HG03060 (cell line): ENCODE measurements around the gene FADS1.

Source experiments
- ATAC-seq: cut with Tn5 transposase; IDR thresholded peaks from one replicate; pipeline ENCODE4 v1.9.1; 2021; ENCODE audit warnings: low read depth, moderate number of reproducible peaks; ENCODE audit not compliant: unreplicated experiment

FADS1 gene

DNA sequence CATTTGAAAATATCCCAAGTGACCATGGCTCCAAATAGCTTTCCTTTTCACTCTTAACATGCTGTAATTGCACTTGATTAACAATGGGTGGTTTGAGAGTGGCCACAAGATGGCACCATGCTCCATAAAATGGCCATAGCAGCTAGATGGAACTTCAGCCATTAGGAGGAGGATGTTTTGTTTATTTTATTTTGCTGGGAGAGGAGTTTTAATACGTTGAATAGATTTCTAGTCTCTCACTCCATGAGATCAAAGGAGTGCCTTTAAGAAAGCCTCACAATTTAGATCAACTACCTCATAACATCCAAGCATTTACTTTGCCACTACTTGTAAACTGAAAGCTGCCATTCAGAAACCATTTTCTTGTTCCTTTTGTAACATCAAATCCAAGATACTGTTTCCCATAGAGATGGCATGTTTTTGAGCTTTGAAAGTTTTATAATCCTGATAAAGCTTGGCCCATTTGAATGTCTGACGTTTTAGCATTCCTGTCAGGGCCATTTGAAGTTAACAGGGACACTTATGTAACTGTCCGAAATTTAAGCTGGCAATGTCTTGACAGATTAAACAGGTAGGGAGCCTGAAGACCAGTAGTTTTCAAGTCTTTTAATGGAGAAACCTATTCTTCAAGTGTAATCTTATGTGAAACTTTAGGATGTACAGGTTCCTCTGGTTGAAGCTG is 19.4 kb downstream of the FADS1 start:
- no peak for ATAC-seq

DNA sequence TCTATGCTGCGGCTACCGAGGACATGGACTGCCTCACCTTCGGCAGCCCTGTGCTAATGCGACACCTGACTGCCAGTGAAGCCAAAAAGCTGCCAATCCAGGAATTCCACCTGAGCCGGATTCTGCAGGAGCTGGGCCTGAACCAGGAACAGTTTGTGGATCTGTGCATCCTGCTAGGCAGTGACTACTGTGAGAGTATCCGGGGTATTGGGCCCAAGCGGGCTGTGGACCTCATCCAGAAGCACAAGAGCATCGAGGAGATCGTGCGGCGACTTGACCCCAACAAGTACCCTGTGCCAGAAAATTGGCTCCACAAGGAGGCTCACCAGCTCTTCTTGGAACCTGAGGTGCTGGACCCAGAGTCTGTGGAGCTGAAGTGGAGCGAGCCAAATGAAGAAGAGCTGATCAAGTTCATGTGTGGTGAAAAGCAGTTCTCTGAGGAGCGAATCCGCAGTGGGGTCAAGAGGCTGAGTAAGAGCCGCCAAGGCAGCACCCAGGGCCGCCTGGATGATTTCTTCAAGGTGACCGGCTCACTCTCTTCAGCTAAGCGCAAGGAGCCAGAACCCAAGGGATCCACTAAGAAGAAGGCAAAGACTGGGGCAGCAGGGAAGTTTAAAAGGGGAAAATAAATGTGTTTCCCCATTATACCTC is 20.8 kb downstream of the FADS1 start:
- no peak for ATAC-seq

DNA sequence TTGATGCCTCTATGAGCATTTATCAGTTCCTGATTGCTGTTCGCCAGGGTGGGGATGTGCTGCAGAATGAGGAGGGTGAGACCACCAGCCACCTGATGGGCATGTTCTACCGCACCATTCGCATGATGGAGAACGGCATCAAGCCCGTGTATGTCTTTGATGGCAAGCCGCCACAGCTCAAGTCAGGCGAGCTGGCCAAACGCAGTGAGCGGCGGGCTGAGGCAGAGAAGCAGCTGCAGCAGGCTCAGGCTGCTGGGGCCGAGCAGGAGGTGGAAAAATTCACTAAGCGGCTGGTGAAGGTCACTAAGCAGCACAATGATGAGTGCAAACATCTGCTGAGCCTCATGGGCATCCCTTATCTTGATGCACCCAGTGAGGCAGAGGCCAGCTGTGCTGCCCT is 21.3 kb downstream of the FADS1 start:
- ATAC-seq: no peak

DNA sequence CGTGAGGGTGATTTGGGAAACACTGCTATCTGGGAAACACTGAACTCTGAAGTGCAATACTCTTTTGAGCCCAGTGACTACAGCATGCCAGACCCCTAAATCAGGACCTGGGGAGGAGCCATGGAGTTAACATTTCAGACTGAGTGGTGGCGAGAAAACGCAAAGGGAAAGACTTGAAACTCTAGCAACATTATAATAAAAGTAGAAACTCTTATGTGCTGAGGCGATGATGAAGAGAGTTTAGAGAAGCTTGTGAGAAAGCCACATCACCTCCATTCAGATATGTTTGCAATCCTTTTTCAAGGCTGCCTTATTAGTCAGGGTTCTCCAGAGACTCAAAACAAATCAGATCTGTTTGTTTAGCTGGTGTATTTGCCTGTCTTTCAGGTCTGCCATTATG is 22.2 kb downstream of the FADS1 start:
- no peak for ATAC-seq

DNA sequence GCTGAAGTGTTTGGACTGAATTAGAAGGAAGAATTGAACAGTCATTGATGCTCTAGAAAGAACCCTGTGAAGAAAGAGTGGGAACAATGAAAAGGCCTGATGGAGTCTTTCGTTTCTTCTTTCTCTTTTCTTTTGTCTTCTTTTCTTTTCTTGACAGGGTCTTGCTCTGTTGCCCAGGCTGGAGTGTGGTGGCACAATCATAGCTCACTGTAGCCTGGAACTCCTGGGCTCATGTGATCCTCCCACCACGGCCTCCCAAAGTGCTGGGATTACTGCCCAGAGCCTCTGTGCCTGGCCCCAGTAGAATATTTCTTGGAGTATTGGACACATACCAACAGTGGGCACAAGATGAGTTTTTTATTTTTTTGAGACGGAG is 23.0 kb downstream of the FADS1 start:
- no peak for ATAC-seq

DNA sequence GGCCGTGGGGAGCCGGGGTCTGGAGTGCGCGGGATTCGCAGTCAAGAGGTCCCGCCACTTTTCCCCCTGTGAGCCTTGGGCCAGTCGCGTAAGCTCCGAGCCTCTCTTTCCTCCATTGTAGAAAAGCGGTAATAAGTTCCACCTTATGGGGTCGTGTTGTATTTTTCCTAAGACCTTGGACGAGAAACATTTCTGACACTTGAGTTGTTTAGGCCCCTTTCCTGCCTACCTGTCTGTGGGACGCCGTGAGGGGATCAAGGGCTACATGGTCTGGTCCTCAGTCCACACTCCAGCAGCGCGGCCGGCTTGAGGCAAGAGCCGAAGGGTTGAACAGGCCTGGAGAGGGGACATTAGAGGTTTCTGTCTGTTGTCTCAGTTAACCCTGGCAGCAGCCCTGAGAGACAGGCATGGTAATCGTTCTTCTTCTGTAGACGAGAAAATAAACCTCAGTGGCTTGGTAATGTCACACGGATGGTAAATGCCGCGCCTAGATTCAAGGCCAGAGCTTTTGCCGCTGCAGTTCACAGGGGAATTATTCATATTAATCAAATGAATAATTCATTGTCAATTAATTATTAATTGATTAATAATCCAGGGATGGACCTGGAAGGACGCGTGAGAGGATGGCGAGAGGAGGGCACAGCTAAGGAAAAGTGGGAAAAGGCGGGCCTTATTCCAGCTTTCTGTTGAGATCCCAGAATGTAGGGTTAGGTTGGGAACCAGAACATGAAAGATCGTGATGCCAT is 23.5 kb downstream of the FADS1 start:
- ATAC-seq: no peak

DNA sequence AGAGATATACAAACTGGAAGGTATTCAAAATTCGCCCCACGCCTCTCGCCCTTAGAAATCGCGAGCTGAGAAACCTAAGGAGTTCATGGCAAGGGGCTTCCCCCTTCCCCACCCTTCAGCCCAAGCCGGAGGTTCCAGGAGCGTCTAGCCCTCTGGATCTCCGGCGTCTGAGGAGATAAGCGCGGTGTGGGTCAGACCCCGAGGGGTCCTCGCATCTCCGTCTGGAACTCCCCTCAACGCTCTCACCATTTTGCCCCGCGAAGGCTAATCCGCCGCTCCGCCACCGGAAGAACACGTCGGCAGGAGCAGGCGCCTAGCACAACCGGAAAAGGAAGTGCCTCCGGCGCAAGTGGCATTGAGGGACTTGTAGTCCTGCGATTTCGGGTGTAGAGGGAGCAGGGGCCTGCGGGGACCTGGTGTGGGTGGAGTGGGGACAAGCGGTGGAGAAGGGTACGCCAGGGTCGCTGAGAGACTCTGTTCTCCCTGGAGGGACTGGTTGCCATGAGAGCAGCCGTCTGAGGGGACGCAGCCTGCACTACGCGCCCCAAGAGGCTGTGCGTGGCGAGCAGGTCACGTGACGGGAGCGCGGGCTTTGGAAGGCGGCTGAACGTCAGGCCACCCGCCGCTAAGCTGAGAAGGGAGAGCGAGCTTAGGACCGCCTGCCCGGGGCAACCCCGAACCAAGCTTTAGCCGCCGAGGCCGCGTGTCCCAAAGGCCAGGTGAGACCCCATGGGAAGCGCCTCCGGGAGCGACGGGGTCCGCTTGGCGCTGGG is 24.3 kb downstream of the FADS1 start, which contains the start of the genes FEN1 and TMEM258:
FEN1 (plus strand) TSS at position 602 of the 773 bp plus-strand sequence. CDS start 2,451 bp downstream, outside the sequence.
TMEM258 (minus strand) TSS at position 290 of the 773 bp plus-strand sequence; CDS start at position 249, 41 bp downstream.
- ATAC-seq: peak; percentile 53

DNA sequence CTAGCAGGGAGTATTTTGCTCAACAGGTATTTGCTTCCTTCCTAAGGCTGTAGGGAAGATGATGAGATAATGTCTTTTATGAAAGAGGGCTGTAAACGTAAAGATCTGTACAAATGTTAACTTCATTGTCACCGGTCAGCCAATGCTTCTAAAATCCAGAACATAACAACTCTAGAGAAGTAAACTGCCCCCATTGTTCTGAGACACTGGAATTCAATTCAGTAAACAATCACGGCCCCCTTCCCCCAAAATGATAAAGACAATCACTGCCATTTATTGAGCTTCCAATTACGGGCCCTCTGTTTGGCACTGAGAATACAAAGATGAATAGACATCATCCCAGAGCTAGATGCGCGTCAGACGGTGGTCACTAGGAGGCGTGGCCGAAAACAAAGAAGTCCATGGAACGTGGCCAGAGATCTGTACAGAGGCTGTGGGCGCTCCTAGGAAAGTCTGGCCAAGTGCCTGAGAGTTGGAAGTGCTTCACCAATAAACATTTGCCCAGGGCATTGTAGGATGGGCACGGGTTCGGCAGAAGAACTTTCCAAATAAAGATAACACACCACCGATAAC is 25.0 kb downstream of the FADS1 start:
- no peak for ATAC-seq

DNA sequence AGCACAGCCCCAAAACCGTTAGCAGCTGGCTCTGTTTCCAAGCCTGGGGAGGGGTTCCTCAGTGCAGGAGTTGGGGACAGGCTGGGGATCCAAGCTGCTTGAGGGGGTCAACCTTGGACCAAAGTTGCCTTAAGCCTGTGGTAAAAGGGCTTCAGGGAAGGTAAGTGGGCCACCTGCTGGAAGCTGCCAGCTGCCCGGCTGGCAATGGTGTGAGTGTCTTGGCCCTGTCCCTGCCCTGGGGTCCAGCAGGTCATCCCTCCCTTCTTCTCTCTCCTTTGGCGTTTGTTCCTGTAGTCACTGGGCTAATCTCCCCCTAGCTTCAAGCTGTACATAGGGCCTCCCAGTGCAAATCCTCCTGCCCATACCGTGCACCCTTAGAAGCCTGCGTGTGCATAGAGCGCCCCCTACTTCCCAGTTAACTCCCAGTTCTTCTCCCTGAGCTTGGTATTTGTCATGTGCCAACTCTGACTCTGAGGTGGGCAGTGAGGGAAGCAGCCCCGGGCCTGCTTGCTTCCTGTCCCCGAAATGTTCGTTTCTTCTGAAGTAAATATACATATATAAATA is 28.8 kb downstream of the FADS1 start:
- no peak for ATAC-seq

DNA sequence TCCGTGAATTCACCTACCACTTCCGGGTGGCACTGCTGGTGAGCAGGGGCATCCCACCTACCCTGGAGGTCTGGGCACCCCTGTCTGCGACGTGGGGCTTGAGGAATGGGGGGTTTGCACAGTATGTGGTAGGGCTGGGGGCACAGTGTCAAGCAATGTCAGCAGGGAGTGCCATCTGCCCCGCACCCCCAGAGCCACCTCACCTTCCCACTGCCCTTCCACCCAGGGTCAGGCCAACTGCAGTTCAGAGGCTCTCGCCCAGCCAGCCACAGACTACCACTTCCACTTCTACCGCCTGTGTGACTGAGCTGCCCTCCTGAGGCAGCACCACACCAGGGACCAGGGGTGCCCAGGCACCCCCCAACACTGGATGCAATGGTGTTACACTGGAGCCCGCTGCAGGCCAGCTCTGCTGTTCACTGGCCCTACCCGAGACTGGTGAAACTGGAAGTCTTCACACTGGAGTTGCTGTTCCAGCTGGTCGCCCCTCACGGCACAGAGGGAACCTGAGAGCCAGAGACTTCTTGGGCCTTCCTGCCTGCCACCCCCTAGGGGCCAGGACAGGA is 30.9 kb downstream of the FADS1 start:
- no peak for ATAC-seq

DNA sequence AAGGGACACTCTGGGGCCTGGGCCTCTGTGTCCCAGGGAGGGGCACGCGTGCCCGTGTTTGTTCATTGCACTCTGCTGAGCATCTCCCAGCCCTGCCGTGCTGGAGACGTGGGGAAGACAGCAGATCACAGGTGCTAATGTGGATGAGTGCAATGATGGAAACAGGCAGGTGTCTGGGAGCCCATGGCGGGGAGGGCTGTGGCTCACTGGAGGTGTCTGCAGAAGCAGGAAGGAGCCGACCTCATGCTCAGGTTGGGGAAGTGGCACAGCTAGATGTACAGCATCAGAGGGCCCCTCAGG is 32.3 kb downstream of the FADS1 start:
- ATAC-seq: no peak

DNA sequence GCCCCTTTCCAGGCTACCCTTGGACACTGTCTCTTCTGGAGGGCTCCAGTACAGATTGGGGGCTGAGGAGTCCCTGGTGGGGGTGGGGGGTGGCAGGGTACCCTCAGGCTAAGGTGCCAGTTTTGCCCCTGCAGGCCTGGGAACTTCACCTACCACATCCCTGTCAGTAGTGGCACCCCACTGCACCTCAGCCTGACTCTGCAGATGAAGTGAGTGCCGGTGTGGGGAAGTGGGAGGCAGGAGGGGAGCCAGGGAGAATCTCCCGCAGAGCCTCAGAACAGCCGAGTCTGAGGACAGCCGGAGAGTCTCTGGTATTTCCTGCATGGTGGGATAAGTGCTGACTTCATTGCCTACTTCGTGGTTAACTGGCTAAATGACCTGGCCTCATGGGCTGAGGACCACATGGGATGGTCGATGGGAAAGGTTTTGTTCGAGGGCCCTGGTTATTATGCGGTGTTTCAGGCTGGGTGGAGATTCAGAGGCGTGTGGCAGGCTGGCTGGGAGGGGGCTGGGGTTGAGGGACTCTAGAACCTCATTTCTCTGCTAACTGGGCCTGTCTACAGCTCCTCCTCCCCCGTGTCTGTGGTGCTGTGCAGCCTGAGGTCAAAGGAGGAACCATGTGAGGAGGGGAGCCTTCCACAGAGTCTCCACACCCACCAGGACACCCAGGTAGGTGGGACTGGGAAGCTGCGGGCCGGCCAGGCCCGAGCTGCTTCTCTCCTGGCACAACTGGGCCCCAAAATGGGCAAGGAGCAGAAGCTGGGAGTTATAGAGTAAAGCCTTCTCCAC is 32.9 kb downstream of the FADS1 start:
- no peak for ATAC-seq

DNA sequence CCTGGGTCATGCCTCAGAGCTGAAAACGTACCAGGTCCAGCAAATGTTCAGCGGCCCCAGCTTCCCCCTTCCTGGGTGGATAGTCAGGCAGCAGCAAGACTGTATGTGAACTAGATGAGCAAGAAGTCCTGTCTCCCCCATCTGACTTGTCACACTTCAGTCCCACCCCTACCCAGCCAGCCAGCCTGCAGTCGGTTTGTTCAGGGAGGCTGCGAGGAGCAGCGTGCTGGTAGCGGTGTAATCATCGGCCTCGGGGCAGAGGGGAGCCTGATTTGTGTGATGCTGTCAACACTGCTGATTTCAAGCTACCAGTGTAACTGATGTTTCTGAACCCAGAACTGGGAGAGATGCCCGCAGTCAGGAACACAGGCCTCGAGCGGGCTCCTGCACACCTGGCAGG is 34.0 kb downstream of the FADS1 start:
- ATAC-seq: no peak

DNA sequence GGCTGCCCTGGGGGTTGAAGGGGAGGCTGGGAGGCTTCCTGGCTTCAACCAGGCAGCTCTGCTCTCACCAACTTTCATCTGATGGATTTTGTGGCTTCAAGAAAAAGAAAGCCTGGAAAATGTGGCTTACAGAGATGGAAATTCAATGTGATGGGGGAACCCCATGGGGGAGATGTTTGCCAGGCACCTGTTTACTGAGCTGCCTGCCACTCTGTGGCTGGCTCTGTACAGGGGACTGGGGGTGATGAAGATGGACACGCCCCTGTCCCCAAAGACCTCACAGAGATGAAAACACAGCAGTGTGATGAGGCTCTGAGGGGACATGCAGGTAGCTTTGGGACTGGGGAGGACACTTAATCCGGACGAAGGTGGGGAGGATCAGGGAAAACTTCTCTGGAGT is 34.5 kb downstream of the FADS1 start:
- ATAC-seq: no peak

DNA sequence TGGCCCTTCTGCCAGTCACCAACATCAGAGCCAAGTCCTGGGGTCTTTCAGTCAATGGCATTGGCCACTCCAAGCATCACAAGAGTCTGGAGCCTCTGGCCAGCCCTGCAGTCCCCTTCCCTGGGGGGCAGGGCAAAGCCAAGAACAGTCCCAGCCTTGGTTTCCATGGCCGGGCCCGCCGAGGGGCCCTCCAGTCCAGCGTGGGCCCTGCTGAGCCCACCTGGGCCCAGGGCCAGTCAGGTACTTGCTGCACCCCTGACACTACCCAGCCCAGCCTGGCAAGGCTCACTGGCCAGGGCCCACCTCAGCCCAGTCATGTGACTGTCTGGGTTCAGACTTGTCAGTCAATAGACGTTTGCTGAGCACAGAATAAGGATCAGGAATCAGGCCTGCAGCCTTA is 35.2 kb downstream of the FADS1 start:
- no peak for ATAC-seq

DNA sequence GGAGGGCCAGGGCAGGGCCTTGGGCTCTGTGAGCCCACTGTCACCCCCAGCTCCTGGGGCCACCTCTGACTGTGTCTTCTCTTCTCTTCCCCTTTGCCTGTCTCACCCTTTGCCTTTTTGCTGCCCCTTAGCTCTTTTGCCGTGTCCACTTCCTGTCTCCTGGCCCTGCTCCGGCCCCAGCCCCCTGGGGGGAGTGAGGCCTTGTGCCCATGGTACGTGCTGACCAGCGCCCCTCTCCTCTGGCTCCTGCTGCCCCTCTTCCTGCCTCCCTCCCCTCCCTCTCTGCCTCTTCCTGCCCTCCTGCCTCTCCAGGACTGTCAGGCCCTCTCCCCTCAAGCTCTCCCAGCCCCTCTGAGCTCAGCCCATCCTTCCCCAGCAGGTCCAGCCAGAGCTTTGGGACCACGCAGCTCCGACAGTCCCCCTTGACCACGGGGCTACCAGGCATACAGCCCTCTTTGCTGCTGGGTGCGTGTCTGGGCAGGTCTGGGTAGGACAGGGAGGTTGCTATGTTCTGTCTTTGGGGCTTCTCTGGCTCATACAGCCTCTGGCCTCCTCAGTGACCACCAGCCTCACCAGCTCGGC is 36.1 kb downstream of the FADS1 start:
- no peak for ATAC-seq

DNA sequence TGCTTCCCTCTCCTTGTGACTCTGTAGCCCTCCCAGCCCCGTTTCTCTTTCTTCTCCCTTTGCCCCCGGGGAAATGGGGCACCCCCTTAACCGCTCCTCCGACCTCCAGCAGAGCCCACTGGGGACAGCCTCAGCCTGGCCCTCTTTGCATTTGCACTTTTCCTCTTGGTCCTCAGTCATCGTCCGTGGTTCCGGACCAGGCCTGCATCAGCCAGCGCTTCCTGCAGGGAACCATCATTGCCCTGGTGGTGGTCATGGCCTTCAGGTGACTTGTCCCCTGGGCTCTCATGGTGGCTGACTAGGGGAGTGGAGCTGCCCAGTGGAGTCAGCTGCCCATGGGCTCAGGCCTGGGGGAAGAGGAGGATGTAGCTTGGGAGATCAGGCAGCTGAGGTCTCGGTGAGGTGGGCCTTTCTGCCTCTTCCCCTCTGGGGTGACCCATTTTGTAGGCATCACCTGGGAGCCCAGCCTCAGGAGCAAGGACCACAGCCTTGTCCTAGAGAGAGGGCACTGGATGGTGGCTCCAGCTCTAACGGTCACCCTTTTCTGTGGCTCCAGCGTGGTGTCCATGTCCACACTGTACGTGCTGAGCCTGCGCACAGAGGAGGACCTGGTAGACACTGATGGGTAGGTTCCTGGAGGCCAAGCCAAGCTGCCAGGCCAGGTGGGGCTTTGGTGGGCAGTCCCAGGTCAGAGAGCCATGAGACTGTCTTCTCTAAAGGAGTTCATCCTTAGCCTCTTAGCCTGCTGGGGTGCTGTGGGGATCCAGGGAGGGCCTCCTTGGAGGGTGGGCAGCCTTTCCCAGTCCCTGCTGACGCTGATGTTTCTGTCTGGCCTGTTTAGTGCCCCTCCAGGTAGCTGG is 36.9 kb downstream of the FADS1 start:
- ATAC-seq: no peak
